Activated CD4-positive, alpha-beta T cell treated with anti-CD3 and anti-CD28 coated beads for 1 hour (primary cell): Measurements from ENCODE around the gene TMEM132C.
"Not testable (repeated sequence)": the region's sequence is repeated elsewhere in the genome, so short reads cannot be mapped to it uniquely, and the experiment has no call there.

ENCODE experiments used
- DNase-seq: peaks from one replicate; pipeline ENCODE4 v3.0.0-alpha.2; 2020

TMEM132C gene

DNA sequence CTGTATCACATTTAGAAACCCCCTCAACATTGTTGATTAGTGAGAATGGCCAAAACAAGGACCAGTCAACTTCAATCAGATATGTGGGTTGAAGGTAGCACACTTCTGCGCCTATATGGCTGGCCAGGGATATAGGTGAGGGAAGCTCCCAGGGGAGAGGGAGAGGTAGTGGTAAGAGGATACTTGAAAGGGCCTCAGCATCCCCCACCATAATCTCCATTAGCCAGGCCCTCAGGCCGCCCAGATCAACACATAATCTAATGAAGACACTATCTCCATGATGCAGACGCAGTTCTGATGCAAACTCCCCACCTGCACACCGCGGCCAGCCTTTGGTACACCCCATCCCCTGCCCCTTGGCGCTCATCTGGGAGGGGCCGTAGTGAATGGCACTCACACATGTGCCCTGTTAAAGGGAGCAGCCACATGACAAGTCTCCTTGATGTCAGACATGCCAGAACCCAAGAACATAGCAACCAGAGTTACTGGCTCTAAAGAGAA, 158.0 kb downstream of the TMEM132C start:
- no peak for DNase-seq

DNA sequence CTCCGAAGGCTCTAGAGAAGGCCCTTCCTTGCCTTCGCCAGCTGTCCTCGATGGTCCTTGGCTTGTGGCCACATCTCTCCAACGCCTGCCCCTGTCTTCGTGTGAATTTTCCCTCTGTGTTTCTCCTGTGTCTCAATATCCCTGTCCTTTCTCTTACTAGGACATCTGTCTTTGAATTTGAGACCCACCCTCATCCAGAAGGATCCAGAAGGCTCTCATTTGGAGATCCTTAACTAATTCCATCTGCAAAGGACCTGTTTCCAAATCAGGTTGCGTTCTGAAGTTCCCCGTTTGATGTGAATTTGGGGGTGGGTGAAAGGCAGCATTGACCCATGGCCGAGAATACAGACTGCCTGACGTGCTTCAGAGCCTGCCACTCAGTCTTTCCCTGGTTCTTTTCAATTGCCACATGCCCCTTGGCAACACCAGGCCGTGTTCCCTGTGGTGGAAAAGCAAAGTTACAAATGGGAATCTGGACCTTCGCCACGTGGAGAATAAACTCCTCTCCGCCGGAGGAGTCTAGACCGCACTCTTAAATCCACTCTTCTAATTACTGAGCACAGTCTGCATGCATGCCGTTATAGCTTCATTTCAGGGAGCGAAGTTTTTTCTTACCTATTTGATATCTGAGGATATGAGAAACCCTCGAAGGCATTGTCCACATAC, 158.8 kb downstream of the TMEM132C start:
- no peak for DNase-seq

DNA sequence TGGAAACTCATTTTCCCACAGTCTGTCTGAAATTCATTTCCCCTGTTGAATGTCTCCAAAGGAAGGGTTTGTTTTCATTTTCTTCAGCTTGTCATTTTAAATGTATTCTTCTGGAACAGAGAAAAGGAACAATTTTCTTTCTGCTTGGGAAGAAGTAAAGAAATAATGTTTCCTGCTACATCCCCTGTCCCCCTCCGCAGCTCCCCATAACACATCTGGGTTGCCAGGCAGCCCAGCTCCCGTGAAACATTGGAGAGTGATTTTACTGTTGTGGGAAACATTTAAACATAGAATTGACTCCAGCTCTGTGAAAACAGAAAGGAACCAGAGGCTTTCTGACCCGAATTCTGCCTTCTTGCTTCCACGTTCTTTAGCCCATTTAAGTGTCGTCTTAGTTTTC, 159.5 kb downstream of the TMEM132C start:
- DNase-seq: no peak

DNA sequence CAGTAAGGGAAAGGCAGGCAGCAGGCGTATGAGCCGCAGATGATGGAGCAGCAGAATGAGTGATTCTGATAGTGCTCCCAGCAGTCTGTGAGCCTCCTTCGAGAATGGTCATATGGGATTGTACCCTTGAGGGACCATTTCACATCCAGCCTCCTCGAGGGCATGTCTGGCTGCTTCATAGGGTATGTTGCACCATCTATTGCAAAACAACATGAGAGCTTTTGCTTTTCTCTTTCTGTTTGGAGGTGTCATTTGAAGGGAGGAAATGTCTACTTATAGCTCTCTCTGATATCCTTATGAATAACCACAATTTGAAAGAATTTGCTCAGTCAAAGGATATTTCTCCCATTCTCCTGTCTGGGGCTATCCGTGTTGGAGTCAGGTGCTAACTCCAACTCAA, 172.8 kb downstream of the TMEM132C start:
- DNase-seq: no peak

GRCh38 chr12:128442096-128442495, 175.1 kb downstream of the TMEM132C start:
- no peak for DNase-seq

GRCh38 chr12:128444598-128444997, 177.6 kb downstream of the TMEM132C start:
- DNase-seq: no peak

DNA sequence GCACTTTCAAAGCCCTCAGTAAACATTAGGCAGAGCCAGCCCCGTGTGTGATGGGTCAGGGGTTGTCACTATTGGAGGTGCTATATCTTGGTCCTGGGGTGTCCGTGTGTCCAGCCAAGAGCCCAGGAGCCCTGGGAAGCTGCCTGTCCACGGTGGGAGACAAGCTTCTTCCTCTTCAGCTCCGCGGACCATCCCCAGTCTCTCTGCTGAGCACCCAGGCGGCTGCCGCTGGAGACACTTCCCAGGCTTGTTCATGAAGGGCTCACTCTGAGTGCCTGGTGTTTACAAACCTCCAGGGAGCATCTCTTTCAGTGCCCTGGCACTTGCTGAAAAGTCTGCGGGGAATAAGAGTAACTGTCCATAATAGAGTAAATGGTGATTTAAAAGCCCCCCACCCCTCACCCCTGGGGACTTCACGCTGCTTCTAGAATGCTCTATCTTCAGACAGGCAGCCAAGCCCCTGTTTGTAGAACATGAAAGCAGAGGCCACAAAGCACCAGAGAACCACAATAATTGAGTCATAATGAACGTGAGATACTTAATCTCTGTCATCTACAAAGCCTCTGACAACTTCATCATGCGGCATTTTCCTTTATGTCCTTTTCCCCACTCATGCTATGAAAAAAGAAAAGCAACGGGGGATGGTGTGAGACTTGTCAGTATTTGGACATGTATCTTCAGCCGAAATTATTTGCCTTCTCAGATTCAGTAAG, 178.6 kb downstream of the TMEM132C start:
- no peak for DNase-seq

GRCh38 chr12:128449146-128449894, 182.3 kb downstream of the TMEM132C start:
- no peak for DNase-seq

DNA sequence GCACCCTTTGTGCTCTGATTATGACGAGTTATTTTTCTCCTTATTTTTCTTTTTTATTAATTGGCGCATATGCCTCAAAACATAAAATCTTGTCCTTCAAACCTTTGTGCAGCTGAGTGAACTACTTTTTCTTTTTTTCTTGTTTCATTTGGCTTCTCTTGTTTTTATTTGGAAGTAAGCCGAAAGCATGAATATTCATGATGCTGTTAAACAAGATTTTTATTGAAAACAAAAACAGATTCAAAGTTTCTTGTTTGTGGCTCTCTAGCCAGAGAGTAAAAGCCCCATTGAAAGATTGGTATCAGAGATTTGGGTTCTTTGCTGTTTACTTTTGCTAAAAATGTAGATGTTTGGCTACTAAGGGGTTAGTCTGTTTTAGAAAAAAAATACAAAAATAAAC, 183.8 kb downstream of the TMEM132C start:
- DNase-seq: no peak

DNA sequence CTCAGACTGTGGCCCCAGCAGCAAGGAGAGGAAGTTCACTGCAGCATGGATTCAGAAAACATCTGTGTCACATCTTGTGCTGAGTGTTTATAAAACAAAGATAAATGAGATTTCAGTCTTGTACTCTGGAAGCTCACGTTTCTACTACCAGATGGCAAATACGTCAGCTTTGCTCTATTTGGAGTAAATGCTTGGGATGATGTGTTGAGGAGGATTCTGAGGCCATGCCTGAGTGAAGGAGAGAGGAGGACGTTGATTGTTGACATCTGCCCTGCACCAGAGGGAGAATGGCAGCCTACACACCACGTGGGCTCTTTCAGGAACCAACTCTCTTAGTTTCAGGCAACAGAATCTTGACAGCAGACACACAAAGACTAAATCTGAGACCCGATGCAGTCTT, 188.9 kb downstream of the TMEM132C start:
- DNase-seq: no peak

GRCh38 chr12:128456922-128457321, 190.0 kb downstream of the TMEM132C start:
- DNase-seq: no peak

- DNase-seq: no peak
Measured at GRCh38 chr12:128458301-128458974, 191.5 kb downstream of the TMEM132C start.

- no peak for DNase-seq
Measured at GRCh38 chr12:128459067-128459466, 192.1 kb downstream of the TMEM132C start.

DNA sequence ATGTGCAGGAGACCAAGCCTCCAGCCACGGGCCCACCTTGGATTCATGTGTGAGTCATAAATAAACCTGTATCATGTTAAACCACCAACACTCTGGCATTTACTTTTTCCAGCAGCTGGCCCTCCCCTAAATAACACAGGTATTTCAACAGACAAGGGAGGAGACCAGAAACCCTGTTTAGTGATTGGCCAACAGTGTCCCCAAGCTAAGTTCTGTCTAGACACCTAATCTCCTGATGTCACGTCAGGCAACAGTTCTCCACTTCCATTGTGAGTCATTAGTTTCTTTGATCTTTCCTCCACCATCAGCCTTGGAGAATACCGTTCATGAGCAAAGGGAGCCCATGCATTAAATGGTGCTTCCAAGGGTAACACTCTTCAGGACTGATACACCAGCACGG, 196.9 kb downstream of the TMEM132C start:
- DNase-seq: no peak

- DNase-seq: no peak
Measured at GRCh38 chr12:128467882-128468281, 200.9 kb downstream of the TMEM132C start.

GRCh38 chr12:128468926-128469325, 202.0 kb downstream of the TMEM132C start:
- no peak for DNase-seq

DNA sequence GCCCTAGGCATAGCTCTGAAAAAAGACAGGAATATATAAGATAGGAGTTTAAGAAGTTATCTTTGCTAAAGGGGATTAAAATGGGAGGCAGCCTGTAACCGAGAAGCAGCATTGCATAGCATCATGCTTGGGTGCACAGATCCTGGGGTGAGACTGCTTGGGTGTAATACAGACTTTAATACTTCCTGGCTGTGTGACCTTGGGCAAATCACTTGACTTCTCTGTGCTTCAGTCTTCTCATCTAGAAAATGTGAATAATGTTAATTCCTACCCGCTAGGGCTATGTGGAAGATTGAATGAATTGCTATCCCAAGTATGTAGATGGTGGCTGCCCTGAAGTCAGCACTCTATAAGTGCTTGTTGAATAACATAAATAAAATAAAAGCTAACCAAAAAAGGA, 204.5 kb downstream of the TMEM132C start:
- DNase-seq: no peak

DNA sequence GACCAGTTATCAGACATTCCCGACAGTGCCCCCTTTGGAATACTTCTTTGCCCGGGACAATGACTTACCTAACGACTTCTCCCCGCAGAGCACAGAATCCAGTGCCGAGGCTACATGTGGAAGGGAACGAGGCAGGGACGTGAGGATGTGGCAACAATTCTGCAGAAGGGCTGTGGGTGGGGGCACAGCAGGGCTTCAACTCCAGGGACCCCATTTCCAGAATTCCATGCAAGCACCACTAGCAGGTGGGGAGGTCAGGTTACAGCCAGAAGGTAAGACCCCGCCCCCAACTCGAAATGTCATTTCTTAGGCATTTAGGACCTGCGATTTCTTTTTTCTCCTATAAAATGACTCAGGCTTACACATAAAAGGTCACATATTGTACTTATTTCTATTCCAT, 207.9 kb downstream of the TMEM132C start:
- no peak for DNase-seq

DNA sequence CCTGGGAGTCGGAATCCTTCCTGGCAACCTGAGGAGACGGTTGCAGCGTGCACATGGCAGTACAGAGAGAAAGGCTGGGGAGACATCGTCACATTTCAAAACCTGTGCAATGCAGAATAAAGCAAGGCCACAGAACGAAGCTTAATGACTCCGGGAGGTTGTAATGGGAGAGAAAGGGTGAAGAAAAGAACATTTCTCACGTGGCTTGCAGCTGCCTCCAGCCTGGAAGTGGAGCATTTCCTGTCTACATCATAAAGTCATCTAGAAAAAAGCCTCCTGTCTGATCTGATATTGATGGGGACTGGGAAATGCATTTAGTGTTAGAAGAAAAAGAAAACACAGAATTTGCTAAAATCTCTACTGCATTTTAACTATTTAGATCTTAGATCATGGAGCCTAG, 209.3 kb downstream of the TMEM132C start:
- no peak for DNase-seq

GRCh38 chr12:128483526-128484255, 216.7 kb downstream of the TMEM132C start:
- DNase-seq: no peak

DNA sequence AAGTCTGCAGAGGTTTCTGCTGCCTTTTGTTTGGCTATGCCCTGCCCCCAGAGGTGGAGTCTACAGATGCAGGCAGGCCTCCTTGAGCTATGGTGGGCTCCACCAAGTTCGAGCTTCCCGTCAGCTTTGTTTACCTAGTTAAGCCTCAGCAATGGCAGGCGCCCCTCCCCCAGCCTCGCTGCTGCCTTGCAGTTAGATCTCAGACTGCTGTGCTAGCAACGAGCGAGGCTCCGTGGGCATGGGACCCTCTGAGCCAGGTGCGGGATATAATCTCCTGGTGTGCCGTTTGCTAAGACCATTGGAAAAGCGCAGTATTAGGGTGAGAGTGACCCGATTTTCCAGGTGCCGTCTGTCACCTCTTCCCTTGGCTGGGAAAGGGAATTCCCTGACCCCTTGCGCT, 230.4 kb downstream of the TMEM132C start:
- DNase-seq: not testable (repeated sequence)

DNA sequence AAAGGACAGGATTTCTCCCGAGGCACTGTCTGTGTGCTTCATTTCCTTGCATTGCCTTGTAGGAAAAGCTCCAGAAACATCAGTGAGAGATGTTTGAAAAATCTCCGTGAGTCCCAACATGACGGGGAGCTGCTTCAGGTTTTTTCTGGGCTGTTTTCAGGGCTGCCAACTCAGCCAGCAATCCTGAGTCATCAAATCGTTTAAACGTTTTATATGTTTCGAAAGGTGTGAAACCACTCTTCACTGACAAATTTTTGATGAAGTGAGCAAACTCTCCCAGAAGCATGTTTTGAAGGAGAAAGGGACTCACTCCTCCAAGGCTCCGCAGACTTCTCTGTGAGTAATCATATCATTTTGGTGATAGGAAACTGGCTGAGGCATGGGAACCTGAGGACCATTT, 240.5 kb downstream of the TMEM132C start:
- no peak for DNase-seq

GRCh38 chr12:128509170-128509569, 242.2 kb downstream of the TMEM132C start:
- DNase-seq: no peak
